Kidney epithelial cell (primary cell): ENCODE measurements around the gene PRKAR1B. TPM values are rescaled to one million over a fixed set of nuclear protein-coding genes. Genes with fewer than 3 reads are reported as not detected.

Experiments
- DNase-seq: peaks from one replicate; pipeline ENCODE4 v3.0.0-alpha.2; 2010; ENCODE audit warnings: low read depth
- H3K27me3 ChIP-seq: 2 replicates; pipeline ENCODE4 v1.6.0; 2011; ENCODE audit warnings: low read length; ENCODE audit not compliant: control insufficient read depth, insufficient read depth
- H3K36me3 ChIP-seq: 2 replicates; pipeline ENCODE4 v1.5.1; 2011; ENCODE audit warnings: low read length; ENCODE audit not compliant: control insufficient read depth, insufficient read depth
- H3K4me3 ChIP-seq: 2 replicates; pipeline ENCODE4 v1.5.1; 2011; ENCODE audit warnings: low read depth, mild to moderate bottlenecking, control low read depth, low read length
- CTCF ChIP-seq: IDR thresholded peaks from 2 replicates; pipeline ENCODE4 v1.5.1; 2011; ENCODE audit warnings: mild to moderate bottlenecking, moderate library complexity, low read length, control low read depth, inconsistent platforms; ENCODE audit not compliant: insufficient read depth, poor library complexity, severe bottlenecking
- total RNA-seq: library from RNA; depleted of rRNA; stranded (reverse); fragments of >200 nt; gene quantifications from 2 replicates; pipeline ENCODE4 v1.2.3, GENCODE V29; 2015

PRKAR1B gene
- total RNA-seq, 1 donor from 2014 or later = 23.8 TPM

GRCh38 chr7:595621-596010 is 131.5 kb downstream of the PRKAR1B start:
- DNase-seq = no peak
- H3K27me3 ChIP-seq = no peaks in the 10 kb centered on the region
- no peak overlapping the region for H3K4me3 ChIP-seq
- no peaks in the 10 kb centered on the region for H3K36me3 ChIP-seq
- no peak for TF ChIP-seq CTCF

GRCh38 chr7:594920-595620 is 132.0 kb downstream of the PRKAR1B start:
- TF ChIP-seq CTCF = no peak
- H3K36me3 ChIP-seq = no peaks in the 10 kb centered on the region
- DNase-seq = no peak

GRCh38 chr7:594212-594913 is 132.7 kb downstream of the PRKAR1B start:
- Histone ChIP-seq H3K36me3 (no peaks in the 10 kb centered on the region), H3K27me3 (no peaks in the 10 kb centered on the region), H3K4me3 (no peak overlapping the region)
- DNase-seq = no peak
- no peak for TF ChIP-seq CTCF

More at GRCh38 chr7:594920-595620, 132.0 kb downstream of the PRKAR1B start:
- Histone ChIP-seq H3K4me3 (no peak overlapping the region), H3K27me3 (no peaks in the 10 kb centered on the region)

- DNase-seq = no peak
- no peak for TF ChIP-seq CTCF
- Histone ChIP-seq H3K36me3 (no peaks in the 10 kb centered on the region), H3K27me3 (no peaks in the 10 kb centered on the region), H3K4me3 (no peak overlapping the region)
Observed at GRCh38 chr7:593324-594115, 133.6 kb downstream of the PRKAR1B start.

- DNase-seq = no peak
- H3K36me3 ChIP-seq = no peaks in the 10 kb centered on the region
- H3K27me3 ChIP-seq = no peaks in the 10 kb centered on the region
- H3K4me3 ChIP-seq = no peak overlapping the region
- no peak for TF ChIP-seq CTCF
Observed at GRCh38 chr7:591856-592628, 135.0 kb downstream of the PRKAR1B start.
